ENCODE results near the gene TSPAN15.

The TSPAN15 gene

GRCh38 chr10:69422676-69423075, 28.6 kb upstream of the TSPAN15 start:
- DNase-seq (ENCODE audit: extremely low read depth, low read depth), result no peak
- TF ChIP-seq CTCF (IDR thresholded peaks at IDR 0.05; ENCODE audit: low read depth, low read length, missing control alignments), result no peak
- no peak overlapping the region for H3K4me3 ChIP-seq (replicated peaks; ENCODE audit: low read depth, low read length)

- no peak for TF ChIP-seq CTCF (IDR thresholded peaks at IDR 0.05; ENCODE audit: low read depth, low read length, missing control alignments)
- no peak for DNase-seq (ENCODE audit: extremely low read depth, low read depth)
Observed at GRCh38 chr10:69425041-69425440, 26.2 kb upstream of the TSPAN15 start.

DNA sequence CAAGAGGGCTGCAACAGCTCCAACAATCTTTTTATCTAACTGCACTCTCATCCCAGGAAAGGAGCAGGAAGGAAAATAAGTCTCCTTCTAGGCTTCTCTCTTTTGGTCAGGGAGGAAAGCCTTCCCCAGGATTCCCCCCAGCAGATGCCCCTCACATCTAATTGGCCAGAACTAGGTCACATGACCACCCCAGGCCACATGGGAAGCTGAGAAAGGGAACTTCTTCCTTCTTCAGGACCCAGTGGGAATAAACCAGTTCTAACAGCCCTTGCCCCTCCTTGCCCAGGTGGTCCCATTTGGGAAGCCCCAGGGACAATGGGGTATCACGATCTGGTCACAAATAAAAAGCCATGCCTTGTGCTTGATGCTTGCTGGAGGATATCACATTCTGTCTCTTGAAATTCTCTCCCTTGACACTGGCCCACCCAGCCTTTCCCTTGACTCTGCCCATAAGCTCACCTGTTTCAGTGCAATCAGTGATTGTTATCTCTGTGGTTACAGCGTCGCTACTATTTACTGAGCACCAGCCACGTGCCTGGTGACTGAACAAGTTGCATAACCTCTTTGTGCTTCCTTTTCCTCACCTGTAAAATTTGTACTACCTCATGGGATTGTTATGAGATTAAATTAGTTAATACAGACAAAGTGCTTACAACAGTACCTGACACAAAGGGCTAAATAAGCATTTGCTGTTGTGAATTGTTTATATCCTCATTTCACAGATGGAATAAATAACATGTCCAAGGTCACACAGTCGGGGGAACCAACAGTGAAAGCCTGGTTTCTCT, 25.6 kb upstream of the TSPAN15 start:
- no peak overlapping the region for H3K4me3 ChIP-seq (replicated peaks; ENCODE audit: low read depth, low read length)
- no peak for TF ChIP-seq CTCF (IDR thresholded peaks at IDR 0.05; ENCODE audit: low read depth, low read length, missing control alignments)
- no peak for DNase-seq (ENCODE audit: extremely low read depth, low read depth)

More at GRCh38 chr10:69425041-69425440, 26.2 kb upstream of the TSPAN15 start:
- no peak overlapping the region for H3K4me3 ChIP-seq (replicated peaks; ENCODE audit: low read depth, low read length)

GRCh38 chr10:69426376-69426727, 24.9 kb upstream of the TSPAN15 start:
- DNase-seq (ENCODE audit: extremely low read depth, low read depth), result no peak
- H3K4me3 ChIP-seq (replicated peaks; ENCODE audit: low read depth, low read length), result no peak overlapping the region
- TF ChIP-seq CTCF (IDR thresholded peaks at IDR 0.05; ENCODE audit: low read depth, low read length, missing control alignments), result no peak

GRCh38 chr10:69428165-69428564, 23.1 kb upstream of the TSPAN15 start:
- H3K4me3 ChIP-seq (replicated peaks; ENCODE audit: low read depth, low read length), result no peak overlapping the region
- no peak for TF ChIP-seq CTCF (IDR thresholded peaks at IDR 0.05; ENCODE audit: low read depth, low read length, missing control alignments)
- no peak for DNase-seq (ENCODE audit: extremely low read depth, low read depth)

DNA sequence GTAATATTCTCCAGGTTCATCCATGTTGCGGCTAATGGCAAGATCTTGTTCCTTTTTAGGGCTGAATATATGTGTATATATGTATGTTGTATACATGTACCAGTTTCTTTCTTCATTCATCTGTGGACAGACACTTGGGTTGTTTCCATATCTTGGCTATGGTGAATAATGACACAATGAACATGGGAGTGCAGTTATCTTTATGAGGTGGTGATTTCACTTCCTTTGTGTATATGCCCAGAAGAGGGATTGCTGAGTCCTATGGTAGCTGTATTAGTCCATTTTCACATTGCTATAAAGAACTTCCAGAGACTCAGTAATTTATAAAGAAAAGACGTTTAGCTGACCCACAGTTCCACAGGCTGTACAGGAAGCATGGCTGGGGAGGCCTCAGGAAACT, 17.1 kb upstream of the TSPAN15 start:
- no peak for TF ChIP-seq CTCF (IDR thresholded peaks at IDR 0.05; ENCODE audit: low read depth, low read length, missing control alignments)
- DNase-seq (ENCODE audit: extremely low read depth, low read depth), result no peak
- H3K4me3 ChIP-seq (replicated peaks; ENCODE audit: low read depth, low read length), result no peak overlapping the region

- TF ChIP-seq CTCF (IDR thresholded peaks at IDR 0.05; ENCODE audit: low read depth, low read length, missing control alignments), result no peak
- H3K4me3 ChIP-seq (replicated peaks; ENCODE audit: low read depth, low read length), result no peak overlapping the region
- DNase-seq (ENCODE audit: extremely low read depth, low read depth), result no peak
Observed at GRCh38 chr10:69434926-69435325, 16.3 kb upstream of the TSPAN15 start.
